Measurements from ENCODE around the gene ULK4.

The ULK4 gene

GRCh38 chr3:41370307-41370706 is 591.6 kb downstream of the ULK4 start:
- H3K4me1 ChIP-seq (ENCODE audit: low read length) = no peaks in the 10 kb centered on the region
- peaks cover 5% of the 10 kb centered on the region for H3K27me3 ChIP-seq (ENCODE audit: low read depth, low read length)
- no peak for TF ChIP-seq CTCF (IDR thresholded peaks at IDR 0.05; ENCODE audit: low read depth, low read length)
- no peak for TF ChIP-seq EZH2phosphoT487 (IDR thresholded peaks at IDR 0.05; ENCODE audit: low read depth)
- no peak overlapping the region for H3K27ac ChIP-seq (ENCODE audit: low read length)
- H3K9me3 ChIP-seq (ENCODE audit: insufficient read depth, low read length) = no peaks in the 10 kb centered on the region
- H3K4me3 ChIP-seq (ENCODE audit: low read length) = no peak overlapping the region
- no peak overlapping the region for H3K9ac ChIP-seq (ENCODE audit: low read length)
- no peak overlapping the region for H2AFZ ChIP-seq (ENCODE audit: low read depth, low read length)
- no peak overlapping the region for H3K4me2 ChIP-seq (ENCODE audit: low read length)
- no peaks in the 10 kb centered on the region for H4K20me1 ChIP-seq (ENCODE audit: insufficient read depth, low read length)
- H3K36me3 ChIP-seq (replicated peaks; ENCODE audit: low read depth, low read length) = no peaks in the 10 kb centered on the region
- H3K79me2 ChIP-seq (ENCODE audit: low read length) = no peaks in the 10 kb centered on the region

- peaks cover 5% of the 10 kb centered on the region for H3K27me3 ChIP-seq (ENCODE audit: low read depth, low read length)
- no peak overlapping the region for H2AFZ ChIP-seq (ENCODE audit: low read depth, low read length)
- no peak overlapping the region for H3K9ac ChIP-seq (ENCODE audit: low read length)
- TF ChIP-seq EZH2phosphoT487 (IDR thresholded peaks at IDR 0.05; ENCODE audit: low read depth) (no peak), CTCF (IDR thresholded peaks at IDR 0.05; ENCODE audit: low read depth, low read length) (no peak)
- no peaks in the 10 kb centered on the region for H3K79me2 ChIP-seq (ENCODE audit: low read length)
- H3K36me3 ChIP-seq (replicated peaks; ENCODE audit: low read depth, low read length) = no peaks in the 10 kb centered on the region
- H3K9me3 ChIP-seq (ENCODE audit: insufficient read depth, low read length) = no peaks in the 10 kb centered on the region
- H3K4me3 ChIP-seq (ENCODE audit: low read length) = no peak overlapping the region
- H3K27ac ChIP-seq (ENCODE audit: low read length) = no peak overlapping the region
- H4K20me1 ChIP-seq (ENCODE audit: insufficient read depth, low read length) = no peaks in the 10 kb centered on the region
- no peaks in the 10 kb centered on the region for H3K4me1 ChIP-seq (ENCODE audit: low read length)
- no peak overlapping the region for H3K4me2 ChIP-seq (ENCODE audit: low read length)
Observed at GRCh38 chr3:41369838-41370237, 592.1 kb downstream of the ULK4 start.

GRCh38 chr3:41365973-41366372 is 595.9 kb downstream of the ULK4 start:
- Histone ChIP-seq H2AFZ (ENCODE audit: low read depth, low read length) (no peak overlapping the region), H3K4me2 (ENCODE audit: low read length) (no peak overlapping the region), H3K9me3 (ENCODE audit: insufficient read depth, low read length) (no peaks in the 10 kb centered on the region), H3K4me1 (ENCODE audit: low read length) (no peaks in the 10 kb centered on the region), H3K4me3 (ENCODE audit: low read length) (no peak overlapping the region), H3K36me3 (replicated peaks; ENCODE audit: low read depth, low read length) (no peaks in the 10 kb centered on the region), H3K79me2 (ENCODE audit: low read length) (no peaks in the 10 kb centered on the region), H3K27me3 (ENCODE audit: low read depth, low read length) (no peaks in the 10 kb centered on the region), H3K9ac (ENCODE audit: low read length) (no peak overlapping the region), H4K20me1 (ENCODE audit: insufficient read depth, low read length) (no peaks in the 10 kb centered on the region), H3K27ac (ENCODE audit: low read length) (no peak overlapping the region)
- TF ChIP-seq EZH2phosphoT487 (IDR thresholded peaks at IDR 0.05; ENCODE audit: low read depth) (no peak), CTCF (IDR thresholded peaks at IDR 0.05; ENCODE audit: low read depth, low read length) (no peak)

- Histone ChIP-seq H2AFZ (ENCODE audit: low read depth, low read length) (no peak overlapping the region), H4K20me1 (ENCODE audit: insufficient read depth, low read length) (no peaks in the 10 kb centered on the region), H3K27me3 (ENCODE audit: low read depth, low read length) (no peaks in the 10 kb centered on the region), H3K4me1 (ENCODE audit: low read length) (no peaks in the 10 kb centered on the region), H3K36me3 (replicated peaks; ENCODE audit: low read depth, low read length) (no peaks in the 10 kb centered on the region), H3K27ac (ENCODE audit: low read length) (no peak overlapping the region), H3K9me3 (ENCODE audit: insufficient read depth, low read length) (no peaks in the 10 kb centered on the region), H3K4me2 (ENCODE audit: low read length) (no peak overlapping the region), H3K4me3 (ENCODE audit: low read length) (no peak overlapping the region), H3K79me2 (ENCODE audit: low read length) (no peaks in the 10 kb centered on the region), H3K9ac (ENCODE audit: low read length) (no peak overlapping the region)
- TF ChIP-seq EZH2phosphoT487 (IDR thresholded peaks at IDR 0.05; ENCODE audit: low read depth) = no peak
- peak; percentile 21; the same call in 1 of the 2 replicates for TF ChIP-seq CTCF (IDR thresholded peaks at IDR 0.05; ENCODE audit: low read depth, low read length)
Observed at GRCh38 chr3:41364736-41365135, 597.2 kb downstream of the ULK4 start.

All from OCI-LY3 (cell line).